NT2/D1 (cell line): ENCODE measurements around the gene CIDEC.

ENCODE experiments used
- YY1 ChIP-seq: IDR thresholded peaks from 2 replicates; pipeline ENCODE4 v1.6.1; 2011; ENCODE audit not compliant: insufficient read length, insufficient read depth
- ZNF274 ChIP-seq: IDR thresholded peaks from 2 replicates; pipeline ENCODE4 v1.6.1; 2011; ENCODE audit warnings: mild to moderate bottlenecking, low read depth, low read length

DNA sequence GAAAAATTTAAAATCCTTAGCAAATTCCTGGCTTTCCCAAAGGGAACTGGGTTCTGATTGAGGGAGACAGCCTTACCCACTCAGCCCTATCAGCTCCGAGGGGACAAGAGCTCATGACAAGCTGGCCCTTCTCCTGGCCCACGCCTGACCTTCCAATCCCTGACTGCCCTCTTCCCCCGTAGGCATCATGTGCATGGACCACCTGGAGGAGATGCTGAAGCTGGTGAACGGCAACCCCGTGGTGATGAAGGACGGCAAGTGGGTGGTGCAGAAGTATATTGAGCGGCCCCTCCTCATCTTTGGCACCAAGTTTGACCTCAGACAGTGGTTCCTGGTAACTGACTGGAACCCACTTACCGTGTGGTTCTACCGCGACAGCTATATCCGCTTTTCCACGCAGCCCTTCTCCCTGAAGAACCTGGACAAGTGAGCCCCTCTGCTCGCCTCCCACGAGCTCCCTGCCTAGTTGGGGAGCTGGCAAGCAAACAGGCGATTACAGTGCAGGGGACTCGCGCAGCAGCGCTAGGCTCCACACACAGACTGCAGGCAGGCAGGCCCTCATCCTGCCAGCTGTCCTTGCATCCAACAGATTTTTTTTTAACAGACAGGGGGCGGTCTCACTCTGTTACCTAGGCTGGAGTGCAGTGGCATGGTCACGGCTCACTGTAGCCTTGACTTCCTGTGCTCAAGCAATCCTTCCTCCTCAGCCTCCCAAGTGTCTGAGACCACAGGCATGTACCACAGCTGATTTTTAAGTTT lies 53.1 kb downstream of the CIDEC start:
- TF ChIP-seq YY1: no peak
- no peak for TF ChIP-seq ZNF274
